ENCODE data around the gene TPCN1. TPM values are rescaled to one million over a fixed set of nuclear protein-coding genes. Genes with fewer than 3 reads are reported as not detected.

TPCN1 gene
- total and polyA plus RNA-seq, 9 donors, result 28.0 to 65.6 (median 47.6) TPM

- DNase-seq, result no peak
- H3K4me1 ChIP-seq (ENCODE audit: insufficient read depth), result no peaks in the 10 kb centered on the region
- no peak overlapping the region for H3K4me3 ChIP-seq
- no peak for TF ChIP-seq CTCF (IDR thresholded peaks at IDR 0.05)
- no peak for TF ChIP-seq EP300 (IDR thresholded peaks at IDR 0.05)
- no peak for TF ChIP-seq POLR2A (IDR thresholded peaks at IDR 0.05)
- H3K9me3 ChIP-seq, result no peaks in the 10 kb centered on the region
- no peaks in the 10 kb centered on the region for H3K27me3 ChIP-seq
- H3K27ac ChIP-seq, result no peak overlapping the region
- no peaks in the 10 kb centered on the region for H3K36me3 ChIP-seq
- WGBS, 3 donors, result 93 to 94% (median 94%) methylated on average over 21 of the region's 21 CpGs
- intact Hi-C loops (cut with DNase I), result no loop called here
Measured at GRCh38 chr12:113287146-113287898, 66.1 kb downstream of the TPCN1 start.

GRCh38 chr12:113287899-113288282 is 66.6 kb downstream of the TPCN1 start:
- no peak overlapping the region for H3K4me3 ChIP-seq
- intact Hi-C loops (cut with DNase I), result no loop called here
- H3K4me1 ChIP-seq (ENCODE audit: insufficient read depth), result no peaks in the 10 kb centered on the region
- no peaks in the 10 kb centered on the region for H3K36me3 ChIP-seq
- H3K27ac ChIP-seq, result no peak overlapping the region
- TF ChIP-seq CTCF (IDR thresholded peaks at IDR 0.05) (no peak), EP300 (IDR thresholded peaks at IDR 0.05) (no peak), POLR2A (IDR thresholded peaks at IDR 0.05) (no peak)
- H3K9me3 ChIP-seq, result no peaks in the 10 kb centered on the region
- no peaks in the 10 kb centered on the region for H3K27me3 ChIP-seq
- 92 to 94% (median 94%) methylated on average over 19 of the region's 19 CpGs for WGBS, 3 donors
- no peak for DNase-seq

- H3K36me3 ChIP-seq, result no peaks in the 10 kb centered on the region
- no peaks in the 10 kb centered on the region for H3K27me3 ChIP-seq
- no peak for TF ChIP-seq EP300 (IDR thresholded peaks at IDR 0.05)
- no peak for TF ChIP-seq POLR2A (IDR thresholded peaks at IDR 0.05)
- no peak for TF ChIP-seq CTCF (IDR thresholded peaks at IDR 0.05)
- H3K9me3 ChIP-seq, result no peaks in the 10 kb centered on the region
- H3K27ac ChIP-seq, result no peak overlapping the region
- DNase-seq, result no peak
- WGBS, 3 donors, result 45 to 78% (median 64%) methylated on average over 2 of the region's 2 CpGs
- no peaks in the 10 kb centered on the region for H3K4me1 ChIP-seq (ENCODE audit: insufficient read depth)
- intact Hi-C loops (cut with DNase I), result no loop called here
- H3K4me3 ChIP-seq, result no peak overlapping the region
Measured at GRCh38 chr12:113289361-113289760, 68.1 kb downstream of the TPCN1 start.

- Histone ChIP-seq H3K27me3 (no peaks in the 10 kb centered on the region), H3K9me3 (no peaks in the 10 kb centered on the region), H3K4me3 (no peak overlapping the region), H3K27ac (no peak overlapping the region), H3K4me1 (ENCODE audit: insufficient read depth) (peaks cover 1% of the 10 kb centered on the region), H3K36me3 (no peaks in the 10 kb centered on the region)
- DNase-seq, result no peak
- WGBS, 3 donors, result 94 to 97% (median 97%) methylated on average over 5 of the region's 5 CpGs
- intact Hi-C loops (cut with DNase I), result no loop called here
- no peak for TF ChIP-seq POLR2A (IDR thresholded peaks at IDR 0.05)
- TF ChIP-seq CTCF (IDR thresholded peaks at IDR 0.05), result no peak
- no peak for TF ChIP-seq EP300 (IDR thresholded peaks at IDR 0.05)
Measured at GRCh38 chr12:113290506-113290905, 69.2 kb downstream of the TPCN1 start.

Measured in ovary (tissue), 9 donors.